HG03095 (cell line): ENCODE data around the gene MUC13.
A peak's percentile ranks its signal among the peaks of the same experiment; 100 is the strongest.

Experiments used
- ATAC-seq: cut with Tn5 transposase; IDR thresholded peaks from one replicate; pipeline ENCODE4 v1.9.1; 2021; ENCODE audit warnings: moderate library complexity; ENCODE audit not compliant: unreplicated experiment

Gene MUC13

DNA sequence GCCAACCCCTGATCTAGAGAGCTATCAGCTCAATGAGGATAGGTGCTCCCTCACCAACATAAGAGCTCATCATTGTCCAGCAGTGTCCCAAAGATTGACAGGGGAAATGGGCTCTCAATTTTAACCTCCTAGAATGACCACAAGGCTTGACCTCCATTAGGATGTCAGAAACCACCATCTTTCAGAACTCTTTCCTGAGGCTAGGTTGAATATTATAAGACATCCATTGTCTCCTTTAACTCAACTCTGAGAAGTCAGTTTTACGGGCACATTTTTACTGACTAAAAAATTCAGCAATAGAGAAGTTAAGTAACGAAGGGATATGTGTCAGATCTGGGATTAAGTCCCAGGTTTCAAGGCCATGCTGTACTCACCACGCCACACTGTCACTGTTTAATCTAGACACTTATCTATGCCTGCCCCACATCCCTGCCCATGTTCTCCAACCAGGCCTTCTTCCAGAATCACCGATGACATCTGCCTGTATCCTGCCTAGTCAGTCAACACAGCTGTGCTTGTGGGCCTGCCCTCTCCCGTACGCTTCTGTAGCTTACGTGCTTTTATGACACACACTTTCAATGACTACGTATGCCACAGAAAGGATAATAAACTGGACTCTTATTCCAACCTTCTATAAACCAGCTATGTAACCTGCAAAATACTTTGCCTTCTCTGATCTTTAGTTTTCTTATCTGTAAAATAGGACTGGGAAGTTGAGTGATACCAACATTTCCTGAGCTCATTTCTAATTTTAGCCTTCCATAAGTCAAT lies 17.1 kb upstream of the MUC13 start:
- ATAC-seq, result no peak

DNA sequence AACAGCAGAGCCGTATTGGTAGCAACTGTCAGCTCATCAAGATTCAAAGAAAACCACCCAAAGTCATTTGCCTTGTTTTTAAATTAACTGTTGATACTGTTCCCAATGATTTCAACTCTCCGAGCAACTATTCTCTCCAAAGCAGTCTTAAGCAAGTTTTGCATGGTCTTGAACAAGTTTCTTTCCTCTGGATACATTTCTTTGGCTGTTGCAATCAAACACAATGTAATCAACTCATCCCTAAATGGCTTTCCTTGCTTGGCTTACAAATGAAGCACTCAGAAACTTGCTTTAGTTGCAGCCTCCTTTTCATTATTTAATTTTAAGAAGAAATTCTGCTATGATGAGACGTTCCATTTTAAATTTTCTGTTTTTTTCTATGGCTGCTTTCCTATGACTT lies 15.5 kb upstream of the MUC13 start:
- no peak for ATAC-seq

DNA sequence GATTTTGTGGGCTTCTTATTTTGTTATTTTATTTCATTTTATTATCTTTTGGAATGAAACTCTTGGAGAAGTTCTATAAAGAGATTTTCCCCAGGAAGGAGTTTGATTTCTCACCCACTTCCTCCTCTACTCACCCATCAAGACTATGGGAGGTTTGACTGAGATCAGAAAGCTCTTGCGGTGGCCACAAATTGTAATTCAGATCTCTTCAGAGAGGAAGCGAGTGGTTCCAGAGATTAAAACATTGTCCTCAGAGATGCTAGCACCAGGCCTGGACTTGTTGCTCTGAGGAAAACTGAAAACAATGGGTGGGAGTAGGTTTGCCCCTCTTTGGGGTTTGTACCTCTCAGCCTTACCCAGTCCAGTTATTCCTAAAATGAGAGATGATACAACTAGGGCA lies 8.1 kb upstream of the MUC13 start:
- no peak for ATAC-seq

DNA sequence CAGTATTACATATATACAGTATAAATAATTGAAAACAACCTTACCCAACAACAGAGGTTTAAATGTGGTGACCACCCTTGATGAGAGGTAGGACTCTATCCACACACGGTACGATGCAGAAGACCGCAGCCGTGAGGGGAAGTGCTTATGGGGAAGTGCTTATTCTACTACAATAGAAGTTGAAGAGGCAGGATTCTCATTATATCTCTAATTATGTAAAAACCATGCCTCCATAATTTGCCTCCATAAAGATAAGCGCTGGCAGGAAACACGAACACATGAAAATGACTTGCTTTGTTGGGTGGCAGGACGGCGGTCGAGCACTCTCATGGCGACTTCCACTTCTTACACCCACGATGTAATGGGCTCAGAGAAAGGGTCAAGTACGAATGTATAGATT lies 7.2 kb upstream of the MUC13 start:
- no peak for ATAC-seq

DNA sequence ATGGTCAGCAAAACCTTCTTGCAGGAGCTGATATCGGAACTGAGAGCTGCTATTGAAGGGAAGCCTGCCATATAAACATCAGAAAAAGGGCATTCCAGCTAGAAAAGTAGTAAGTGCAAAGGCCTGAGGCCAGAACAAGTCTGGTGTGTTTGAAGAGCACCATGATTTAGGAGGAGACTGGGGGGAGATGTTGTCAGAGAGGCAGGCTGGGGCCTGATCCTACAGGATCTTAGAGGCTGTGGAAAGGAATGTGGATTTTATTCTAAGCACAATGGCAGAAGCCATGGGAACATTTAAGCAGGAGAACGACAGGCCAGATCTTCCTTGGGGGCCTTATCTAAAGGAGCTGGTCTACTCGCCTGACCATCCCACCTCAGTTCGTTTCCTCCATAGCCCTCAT lies 5.1 kb upstream of the MUC13 start:
- ATAC-seq, result no peak

DNA sequence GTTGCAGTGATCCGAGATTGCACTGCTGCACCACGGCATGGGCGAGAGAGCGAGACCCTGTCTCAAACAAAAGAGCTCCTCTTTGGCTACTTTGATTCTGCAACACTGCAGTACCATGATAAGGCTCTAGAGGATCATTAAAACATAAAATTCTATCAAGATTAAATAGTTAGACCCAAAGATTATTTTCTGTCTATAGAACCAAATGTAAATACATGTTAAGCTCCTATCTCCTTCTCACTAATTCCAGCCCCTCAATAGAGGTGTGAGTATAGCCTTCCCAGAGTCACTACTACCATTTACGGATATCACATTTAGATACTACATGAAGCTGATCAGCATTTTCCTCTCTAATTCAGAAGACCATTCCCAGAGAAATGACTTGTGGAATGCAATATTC lies 4.3 kb upstream of the MUC13 start:
- no peak for ATAC-seq

DNA sequence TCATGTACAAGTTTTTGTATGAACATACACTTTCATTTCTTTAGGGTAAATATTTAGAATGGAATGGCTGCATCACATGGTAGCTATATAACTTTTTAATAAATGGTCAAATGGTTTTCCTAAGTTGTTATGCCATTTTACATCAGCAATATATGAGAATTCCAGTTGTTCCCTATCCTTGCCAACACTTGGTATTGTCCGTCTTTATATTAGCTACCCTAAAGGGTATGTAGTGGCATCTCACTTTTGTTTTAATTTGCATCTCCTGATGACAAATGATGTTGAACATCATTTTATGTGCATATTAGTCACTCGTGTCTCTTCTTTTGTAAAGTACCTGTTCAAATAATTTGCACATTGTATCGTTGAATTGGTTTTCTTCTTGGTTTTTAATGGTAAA lies 2.5 kb upstream of the MUC13 start:
- no peak for ATAC-seq

DNA sequence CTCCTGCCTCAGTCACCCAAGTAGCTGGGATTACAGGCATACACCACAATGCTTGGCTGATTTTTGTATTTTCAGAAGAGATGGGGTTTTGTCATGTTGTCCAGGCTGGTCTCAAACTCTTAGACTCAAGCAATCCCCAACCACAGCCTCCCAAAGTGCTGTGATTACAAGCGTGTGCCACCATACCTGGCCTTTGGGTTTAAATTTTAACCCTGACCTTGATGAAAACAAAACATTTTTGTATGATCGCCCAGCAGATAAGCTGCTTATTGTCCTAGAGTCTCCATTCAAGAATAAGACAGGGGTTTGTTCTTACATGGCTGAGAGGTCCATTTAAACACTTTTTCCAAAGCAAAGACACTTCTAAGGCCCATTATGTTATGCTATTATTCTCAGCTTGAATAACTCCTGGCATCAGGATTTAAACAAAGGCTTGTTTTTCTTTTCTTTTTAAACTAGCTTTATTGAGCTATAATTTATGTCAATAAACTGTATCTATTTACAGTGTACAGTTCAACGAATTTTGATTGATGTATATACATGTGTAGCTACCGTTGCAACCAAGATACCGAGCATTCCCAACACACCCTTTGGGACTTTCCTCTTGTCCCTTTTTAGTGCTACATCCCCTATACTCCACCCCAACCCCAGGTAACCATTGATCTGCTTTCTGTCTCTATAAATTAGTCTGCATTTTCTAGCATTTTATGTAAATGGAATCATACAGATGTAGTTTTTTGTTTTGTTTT lies 1.4 kb upstream of the MUC13 start:
- ATAC-seq, result no peak

DNA sequence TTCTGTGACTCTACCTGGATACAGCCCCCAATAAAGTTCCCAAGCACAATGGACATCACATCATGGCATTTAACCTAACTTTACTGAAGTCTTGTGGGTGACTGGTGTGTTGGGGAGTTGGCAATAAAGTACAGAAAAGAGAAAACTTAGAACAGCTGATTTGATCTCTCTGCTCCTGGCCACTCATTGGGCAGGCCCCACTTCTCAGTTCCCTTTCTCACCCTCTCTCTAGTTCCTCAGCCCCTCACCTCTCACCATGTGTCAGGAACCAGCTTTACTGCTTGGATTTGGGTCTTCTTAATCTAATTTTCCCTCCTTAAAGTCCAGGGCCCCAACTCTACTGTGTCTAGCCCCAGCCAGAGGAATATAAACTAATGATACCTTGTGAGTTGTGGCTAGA lies 713 bp upstream of the MUC13 start:
- no peak for ATAC-seq

DNA sequence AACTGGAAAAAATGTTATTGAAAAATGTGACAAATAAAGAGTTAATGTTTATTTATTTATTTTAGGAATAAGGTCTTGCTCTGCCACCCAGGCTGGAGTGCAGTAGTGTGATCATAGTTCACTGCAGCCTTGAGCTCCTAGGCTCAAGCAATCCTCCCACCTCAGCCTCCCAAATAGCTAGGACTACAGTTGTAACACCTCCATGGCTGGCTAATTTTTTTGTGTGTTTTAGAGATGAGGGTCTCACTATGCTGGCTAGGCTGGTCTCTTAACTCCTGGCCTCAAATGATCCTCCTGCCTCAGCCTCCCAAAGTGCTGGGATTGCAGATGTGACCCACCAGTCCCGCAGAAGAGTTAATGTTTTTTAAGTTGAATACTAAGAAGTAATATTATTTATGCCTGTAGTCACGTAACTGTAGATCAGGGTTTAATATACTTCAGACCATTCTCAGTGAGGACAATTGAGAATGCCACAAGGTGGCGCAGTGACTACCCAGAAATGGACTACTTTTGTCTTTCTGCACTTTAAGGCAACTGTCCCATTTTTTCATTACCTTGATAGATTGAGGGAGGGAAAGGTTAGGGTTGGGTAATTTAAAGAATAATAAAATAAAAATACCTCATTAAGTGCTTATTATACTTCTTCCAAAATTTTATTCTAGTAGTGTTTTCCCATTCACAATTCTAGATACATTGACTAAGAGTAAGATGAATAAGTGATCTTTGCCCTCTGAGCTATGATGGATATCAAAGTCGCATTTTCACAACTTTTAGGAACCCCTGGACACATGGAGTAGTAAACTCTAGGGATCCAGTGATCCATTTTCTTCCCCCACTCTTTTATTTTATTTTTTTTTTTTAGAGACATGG lies 6.0 kb downstream of the MUC13 start:
- ATAC-seq, result no peak

DNA sequence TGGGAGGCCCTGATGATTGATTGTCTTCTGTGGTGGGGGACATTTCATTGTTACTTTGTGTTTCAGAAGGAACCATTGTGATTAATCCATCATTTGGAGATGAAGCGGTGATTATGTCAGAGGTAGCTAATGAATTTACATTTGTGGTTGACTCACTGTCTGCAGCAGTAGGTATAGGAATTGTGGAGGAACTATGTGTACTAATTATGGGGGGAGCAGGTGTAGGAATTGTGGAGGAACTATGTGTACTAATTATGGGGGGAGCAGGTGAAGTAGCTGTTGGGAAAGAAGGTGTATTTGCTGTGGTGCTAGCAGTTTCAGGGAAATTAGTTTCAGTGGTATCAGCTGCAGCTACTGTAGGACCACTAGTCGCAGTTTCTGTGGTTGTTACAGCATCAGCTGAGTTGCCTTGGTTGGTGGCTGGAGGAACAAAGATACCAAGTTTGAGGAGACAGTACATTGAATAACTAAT lies 6.9 kb downstream of the MUC13 start:
- ATAC-seq, result peak; percentile 57

DNA sequence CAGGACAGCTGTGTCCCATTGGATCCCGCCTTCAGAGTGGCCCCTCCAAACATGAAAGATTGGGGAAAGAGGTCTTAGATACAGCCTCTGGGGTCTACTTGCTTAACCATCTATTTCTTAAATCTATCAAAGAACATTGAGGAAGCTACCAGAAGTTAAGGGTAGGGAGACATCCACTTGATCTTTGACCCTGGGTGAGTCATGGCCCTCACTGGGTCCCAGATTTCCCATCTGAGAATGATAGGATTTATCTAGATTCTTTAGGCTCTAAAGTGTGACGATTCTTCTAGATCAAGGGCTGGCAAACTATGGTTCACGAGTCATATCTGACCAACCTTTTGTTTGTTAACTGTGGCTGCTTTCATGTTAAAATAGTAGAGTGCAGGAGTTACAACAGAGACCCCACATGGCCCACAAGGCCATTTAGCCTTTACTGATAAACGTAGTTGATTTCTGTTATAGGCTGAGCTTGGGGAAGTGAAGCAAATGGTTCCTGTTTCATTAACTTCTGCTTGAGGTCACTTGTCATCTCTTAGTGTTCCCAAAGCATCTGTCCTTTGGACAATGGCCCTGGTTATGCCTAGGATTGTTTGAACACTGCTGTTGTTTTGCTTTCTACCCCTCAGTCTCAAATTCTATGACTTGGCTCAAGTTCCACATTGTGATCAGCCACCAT lies 8.0 kb downstream of the MUC13 start:
- ATAC-seq, result no peak

DNA sequence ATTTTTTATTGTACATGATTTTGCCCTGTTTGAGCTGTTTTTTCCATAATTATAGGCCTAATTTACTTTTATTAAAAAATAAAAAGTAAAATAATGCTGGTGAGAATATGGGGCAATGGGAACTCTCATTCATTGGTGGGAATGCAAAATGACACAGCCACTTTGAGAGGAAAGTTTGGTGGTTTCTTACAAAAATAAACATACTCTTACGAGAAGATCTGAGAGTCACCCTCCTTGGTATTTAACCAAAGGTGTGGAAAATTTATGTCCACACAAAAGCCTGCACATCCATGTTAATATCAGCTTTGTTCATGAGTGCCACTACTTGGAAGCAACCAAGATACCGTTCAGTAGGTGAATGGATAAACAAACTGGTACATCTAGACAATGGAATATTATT lies 9.8 kb downstream of the MUC13 start:
- ATAC-seq, result no peak

DNA sequence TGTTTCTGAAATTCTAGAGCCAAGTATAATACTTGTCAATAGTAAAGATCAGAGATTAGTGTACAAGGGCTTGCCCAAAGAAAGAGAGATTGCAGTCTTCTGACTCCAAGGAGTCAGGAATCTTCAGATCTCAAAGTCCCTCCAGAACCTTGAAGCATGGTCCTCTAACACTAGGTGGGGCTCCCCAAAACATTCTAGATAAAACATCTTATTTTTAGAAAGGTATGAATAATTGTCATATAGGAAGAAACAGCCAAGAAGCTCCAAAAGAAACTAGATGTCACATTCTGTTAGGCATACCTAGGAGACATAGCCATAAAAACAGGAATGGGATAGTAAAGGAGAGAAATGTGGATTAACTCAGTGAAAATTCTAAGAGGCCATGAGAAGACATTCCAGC lies 10.7 kb downstream of the MUC13 start:
- ATAC-seq, result no peak

DNA sequence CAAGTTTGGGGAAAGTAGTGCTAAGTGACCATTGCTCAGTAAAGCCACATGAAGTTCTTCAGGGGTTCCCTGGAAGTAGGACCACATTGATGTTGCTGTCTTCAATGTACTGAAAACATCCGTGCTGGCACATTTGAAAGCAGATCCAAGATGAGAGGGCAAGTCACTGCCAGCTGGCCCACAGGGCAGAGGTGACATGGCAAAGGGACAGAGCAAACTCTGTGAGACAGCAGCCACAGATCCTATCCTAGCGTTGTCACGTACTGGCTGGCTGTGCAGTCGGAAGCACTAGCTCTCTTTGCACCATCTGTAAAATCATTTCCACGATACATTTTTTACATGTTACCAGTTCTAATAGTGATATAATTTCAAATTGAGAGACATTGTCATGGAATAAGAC lies 13.8 kb downstream of the MUC13 start:
- ATAC-seq, result no peak

DNA sequence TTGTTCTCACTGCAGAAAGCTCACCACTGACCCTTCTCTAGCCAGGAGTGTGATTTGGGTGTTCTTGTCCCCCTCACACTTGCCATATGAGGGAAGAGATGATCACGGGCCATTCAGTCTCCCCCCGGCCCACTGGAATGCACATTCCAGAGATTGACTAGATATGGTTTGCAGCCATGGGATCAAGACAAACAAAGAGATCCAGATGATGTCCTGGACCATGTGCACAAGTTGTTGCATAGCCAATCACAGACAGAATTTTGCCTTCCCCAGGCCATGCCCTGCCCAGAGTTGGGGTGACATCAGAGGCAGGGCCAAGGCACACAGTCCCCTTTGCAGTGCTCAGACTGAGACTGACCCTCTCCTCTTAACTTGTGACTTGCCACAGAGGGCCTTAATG lies 14.8 kb downstream of the MUC13 start:
- no peak for ATAC-seq

DNA sequence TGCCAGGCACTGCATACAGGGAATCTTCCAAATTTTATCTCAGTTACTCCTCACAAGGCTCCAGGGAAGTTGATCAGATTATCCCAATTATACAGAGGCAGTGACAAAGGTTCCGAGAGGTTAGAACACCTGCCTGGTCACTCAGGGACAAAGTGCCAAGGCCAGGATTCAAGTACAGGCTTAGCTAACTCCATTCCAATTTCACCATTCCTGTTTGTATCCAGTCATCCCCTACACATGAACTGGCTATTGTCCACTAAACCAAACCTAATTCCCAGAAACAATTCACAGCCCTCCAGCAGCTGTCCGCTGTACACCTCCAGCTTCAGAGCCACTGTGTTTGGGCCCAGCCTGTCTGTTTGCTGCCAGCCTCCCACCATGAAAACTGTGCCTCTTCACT lies 16.0 kb downstream of the MUC13 start:
- no peak for ATAC-seq

DNA sequence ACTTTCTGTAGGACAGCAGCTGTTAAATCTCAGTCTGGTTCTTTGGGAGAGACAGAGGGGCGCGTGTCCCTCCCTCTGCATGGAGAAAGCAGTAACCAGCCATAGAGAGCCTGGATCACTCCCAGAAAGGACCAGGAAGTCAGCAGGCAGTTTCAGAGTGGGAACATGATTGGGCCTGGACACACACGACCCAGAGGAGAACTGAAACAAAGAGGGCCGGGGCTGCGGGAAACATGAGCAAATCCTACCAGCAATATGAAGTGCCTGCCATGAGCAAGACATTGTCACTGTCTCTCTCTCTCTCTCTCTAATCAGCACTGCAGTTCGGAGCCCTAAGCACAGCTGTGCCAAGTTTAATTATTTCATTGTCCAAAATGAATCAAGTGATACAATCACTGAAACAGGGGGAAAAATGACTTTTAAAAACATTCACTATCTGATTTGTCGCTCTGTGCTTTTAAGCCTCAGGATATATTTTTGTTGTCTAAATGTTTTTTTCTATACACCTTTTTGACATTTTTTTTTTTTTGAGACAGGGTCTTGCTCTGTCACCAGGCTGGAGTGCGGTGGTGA lies 17.6 kb downstream of the MUC13 start:
- no peak for ATAC-seq

DNA sequence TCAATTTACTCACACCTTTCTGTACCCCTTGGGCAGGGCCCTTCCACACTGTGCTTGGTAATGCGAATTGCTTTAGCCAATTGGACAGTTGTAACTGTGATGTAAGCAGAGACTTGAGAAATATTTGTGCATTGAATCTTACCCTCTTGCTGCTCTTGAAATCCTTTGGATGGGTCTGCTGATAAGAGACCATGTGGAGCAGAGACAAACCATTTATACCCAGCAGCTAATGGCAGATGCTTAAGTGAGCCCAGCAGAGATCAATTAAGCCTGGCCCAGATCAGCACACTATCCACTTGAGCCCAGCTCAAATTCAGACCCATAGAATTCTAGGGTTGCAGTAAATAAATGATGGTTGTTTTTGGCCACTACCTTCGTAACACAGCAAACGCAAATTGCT lies 19.3 kb downstream of the MUC13 start:
- ATAC-seq, result no peak

DNA sequence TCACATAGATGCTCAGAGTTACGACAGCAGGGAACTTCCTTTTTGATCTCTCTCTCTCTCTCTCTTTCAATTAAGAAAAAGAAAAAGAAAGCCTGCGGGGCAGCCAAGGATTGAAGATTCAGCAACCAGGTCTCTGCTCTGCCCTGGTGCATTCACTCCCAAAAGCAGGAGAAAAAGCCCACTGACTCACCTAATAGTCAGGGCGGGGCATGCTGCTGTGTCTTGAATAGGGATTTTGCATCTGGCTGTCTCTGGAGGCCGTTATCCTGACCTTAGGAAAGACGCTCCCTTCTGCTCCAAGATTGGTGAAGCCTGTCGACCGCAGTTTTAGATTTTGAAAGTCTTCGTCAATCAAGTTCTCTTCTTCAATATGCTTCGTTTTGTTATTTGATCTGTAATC lies 26.6 kb downstream of the MUC13 start:
- no peak for ATAC-seq
